22Rv1 (cell line): Measurements from ENCODE around the gene HOXB2.

ENCODE experiments used
- ZFX ChIP-seq: fragments of 450-650 bp; IDR thresholded peaks from 2 replicates; pipeline ENCODE4 v1.6.1; 2017; ENCODE audit warnings: antibody characterized with exemption, borderline replicate concordance
- TF ChIP-seq, protein P1 (sequence below): fragments of 450-650 bp; IDR thresholded peaks from 2 replicates; pipeline ENCODE4 v1.5.1; 2017; ENCODE audit warnings: mild to moderate bottlenecking

DNA sequence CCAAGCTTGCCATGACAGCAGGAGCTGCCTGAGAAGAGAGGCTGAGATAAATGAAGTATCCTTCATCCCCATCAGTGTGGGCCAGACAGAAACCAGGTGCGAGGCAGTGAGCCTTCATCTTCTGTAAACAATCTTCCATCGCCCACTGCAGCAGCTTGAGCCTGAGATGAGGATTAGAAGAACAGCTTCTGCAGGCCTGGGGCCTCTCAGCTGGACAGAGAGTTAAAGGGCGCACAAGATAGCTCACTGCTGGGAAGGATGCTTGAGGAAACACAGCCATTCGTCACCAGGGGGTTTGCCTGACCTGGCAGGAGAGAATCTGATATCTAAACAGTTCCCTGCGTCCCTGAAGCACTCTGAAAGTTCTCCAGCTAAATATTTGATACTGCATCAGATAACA is 41.2 kb downstream of the HOXB2 start:
- TF ChIP-seq, protein P1, sequence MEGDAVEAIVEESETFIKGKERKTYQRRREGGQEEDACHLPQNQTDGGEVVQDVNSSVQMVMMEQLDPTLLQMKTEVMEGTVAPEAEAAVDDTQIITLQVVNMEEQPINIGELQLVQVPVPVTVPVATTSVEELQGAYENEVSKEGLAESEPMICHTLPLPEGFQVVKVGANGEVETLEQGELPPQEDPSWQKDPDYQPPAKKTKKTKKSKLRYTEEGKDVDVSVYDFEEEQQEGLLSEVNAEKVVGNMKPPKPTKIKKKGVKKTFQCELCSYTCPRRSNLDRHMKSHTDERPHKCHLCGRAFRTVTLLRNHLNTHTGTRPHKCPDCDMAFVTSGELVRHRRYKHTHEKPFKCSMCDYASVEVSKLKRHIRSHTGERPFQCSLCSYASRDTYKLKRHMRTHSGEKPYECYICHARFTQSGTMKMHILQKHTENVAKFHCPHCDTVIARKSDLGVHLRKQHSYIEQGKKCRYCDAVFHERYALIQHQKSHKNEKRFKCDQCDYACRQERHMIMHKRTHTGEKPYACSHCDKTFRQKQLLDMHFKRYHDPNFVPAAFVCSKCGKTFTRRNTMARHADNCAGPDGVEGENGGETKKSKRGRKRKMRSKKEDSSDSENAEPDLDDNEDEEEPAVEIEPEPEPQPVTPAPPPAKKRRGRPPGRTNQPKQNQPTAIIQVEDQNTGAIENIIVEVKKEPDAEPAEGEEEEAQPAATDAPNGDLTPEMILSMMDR = no peak
- TF ChIP-seq ZFX = no peak
